ENCODE data around the gene CASS4.

CASS4 gene

DNA sequence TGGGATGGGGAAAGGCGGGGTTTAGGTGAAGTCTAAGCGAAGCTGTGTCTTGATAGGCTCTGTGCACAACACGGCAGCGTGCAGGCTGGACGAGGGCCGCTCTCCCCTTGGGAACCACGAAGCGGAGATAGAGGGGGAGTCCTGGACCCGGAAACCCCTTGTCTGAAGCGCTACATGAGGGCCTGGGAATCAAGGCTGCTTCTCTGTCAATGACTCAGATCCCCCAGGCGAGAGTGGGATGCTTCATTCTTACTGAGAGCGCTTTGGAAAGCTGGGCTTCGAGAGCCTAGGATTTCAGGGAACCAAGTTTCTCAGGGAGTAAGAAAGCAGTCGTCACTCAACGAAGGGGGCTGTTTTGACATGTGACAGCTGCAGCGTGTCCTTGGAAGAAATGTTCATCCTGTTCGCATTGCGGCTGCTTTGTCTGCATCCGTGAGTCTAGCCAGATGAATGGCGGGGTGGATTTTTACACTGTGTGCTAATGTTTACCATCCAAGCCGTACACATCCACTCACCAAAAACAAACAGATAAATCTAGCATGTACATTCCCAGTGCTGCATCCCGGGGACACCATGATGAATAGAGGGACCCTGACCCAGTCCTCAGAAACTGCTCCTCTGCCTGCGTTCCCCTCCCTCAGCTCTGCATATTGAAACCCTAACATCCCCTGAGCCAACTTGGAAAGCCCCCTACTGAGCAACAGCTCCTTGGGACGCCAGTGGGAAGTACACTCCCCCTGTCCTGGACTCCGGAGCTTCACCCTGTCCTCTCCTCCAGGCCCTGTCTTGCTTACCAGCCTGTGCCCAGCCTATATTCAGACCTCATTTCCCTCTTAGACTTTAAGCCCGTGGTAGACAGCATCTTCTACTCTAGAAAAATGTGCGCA lies 31.8 kb downstream of the CASS4 start:
- in situ Hi-C loops (cut with MboI; ENCODE audit: low sequenced_read_pairs) = no loop called here

DNA sequence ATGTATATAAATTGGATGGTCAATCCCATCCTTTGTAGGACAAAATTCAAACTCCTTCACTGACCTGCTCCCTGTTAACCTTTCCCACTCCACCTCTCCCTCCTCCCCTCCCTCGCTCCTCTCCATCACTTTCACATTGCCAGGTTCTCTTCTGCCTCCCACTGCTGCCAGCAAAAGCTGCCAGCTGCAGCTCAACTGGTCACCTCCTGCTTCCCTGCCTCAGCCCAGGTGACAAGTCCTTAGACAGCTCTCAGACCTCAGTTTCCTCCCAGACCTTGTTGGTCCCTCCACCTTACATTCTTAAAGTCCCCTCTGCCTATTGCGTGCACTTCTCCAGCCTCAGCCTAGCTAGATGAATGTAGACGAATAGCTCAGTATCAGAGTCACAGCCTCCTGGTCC lies 33.1 kb downstream of the CASS4 start:
- in situ Hi-C loops (cut with MboI; ENCODE audit: low sequenced_read_pairs) = no loop called here

DNA sequence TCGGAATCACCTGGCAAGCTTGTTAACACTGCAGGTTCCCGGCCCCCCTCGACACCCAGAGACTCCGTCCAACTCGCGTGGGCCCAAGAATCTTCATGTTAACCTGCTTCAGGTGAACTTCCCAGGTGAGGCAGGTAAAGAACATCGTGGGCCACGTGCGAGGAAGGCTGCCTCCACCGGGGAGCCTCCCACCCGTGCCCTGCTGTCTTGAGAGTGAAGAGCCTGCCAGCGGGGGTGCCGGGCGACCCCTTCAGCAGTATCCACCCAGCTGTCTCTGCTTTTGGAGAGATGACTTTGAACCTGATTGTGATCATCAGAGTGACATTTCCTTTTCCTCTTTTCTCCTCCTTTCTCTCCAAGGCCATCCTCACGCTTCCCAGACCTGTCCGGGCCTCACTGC lies 33.5 kb downstream of the CASS4 start:
- in situ Hi-C loops (cut with MboI; ENCODE audit: low sequenced_read_pairs) = no loop called here

- in situ Hi-C loops (cut with MboI; ENCODE audit: low sequenced_read_pairs) = no loop called here
These were observed 35.2 kb downstream of the CASS4 start for GRCh38 chr20:56447227-56447626.

DNA sequence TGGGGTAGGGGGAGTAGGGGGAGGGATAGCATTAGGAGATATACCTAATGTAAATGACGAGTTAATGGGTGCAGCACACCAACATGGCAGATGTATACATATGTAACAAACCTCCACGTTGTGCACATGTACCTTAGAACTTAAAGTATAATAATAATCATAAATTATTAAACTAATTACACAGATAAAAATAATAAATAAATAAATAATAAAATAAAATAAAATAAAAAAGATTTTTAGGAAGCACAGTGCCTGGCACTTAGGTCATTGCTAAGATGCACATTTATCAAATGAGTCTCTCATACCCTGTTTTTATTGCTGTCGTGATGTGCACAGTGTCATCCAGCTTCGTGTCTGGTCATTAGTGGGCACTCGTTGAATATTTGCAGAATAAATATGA lies 37.4 kb downstream of the CASS4 start:
- in situ Hi-C loops (cut with MboI; ENCODE audit: low sequenced_read_pairs) = no loop called here

DNA sequence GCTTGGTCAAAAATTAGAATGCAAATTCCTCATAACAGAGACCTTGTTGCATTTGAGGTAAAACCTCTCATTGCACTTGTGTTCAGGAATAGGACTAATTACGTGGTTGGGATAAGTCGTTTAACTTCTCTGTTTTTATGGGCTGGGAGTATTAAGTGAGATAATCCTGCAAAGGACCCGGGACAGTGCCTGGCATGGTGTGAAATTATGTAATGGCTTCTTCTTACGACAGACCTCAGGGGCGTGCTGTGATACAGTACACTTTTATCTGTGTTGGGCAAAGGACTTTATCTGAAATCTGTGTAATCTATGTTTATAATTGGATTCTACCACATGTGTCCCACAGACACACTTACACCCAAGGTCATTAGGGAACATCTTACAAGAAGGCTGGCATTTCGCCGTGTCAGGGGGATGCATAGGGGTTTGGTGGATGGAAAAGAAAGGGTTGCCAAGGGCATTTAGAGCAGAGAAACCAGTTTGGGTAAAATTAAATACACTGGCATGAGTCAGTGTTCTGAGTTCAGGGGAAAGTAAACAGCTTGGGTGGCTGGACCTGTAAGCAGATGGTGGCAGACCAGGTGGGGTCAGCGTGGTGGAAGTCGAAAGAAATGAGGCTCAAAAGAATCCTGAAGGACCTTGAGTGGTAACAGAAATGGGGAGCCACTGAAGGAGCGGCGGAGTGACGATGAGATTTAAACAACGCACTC lies 39.2 kb downstream of the CASS4 start:
- in situ Hi-C loops (cut with MboI; ENCODE audit: low sequenced_read_pairs) = no loop called here

DNA sequence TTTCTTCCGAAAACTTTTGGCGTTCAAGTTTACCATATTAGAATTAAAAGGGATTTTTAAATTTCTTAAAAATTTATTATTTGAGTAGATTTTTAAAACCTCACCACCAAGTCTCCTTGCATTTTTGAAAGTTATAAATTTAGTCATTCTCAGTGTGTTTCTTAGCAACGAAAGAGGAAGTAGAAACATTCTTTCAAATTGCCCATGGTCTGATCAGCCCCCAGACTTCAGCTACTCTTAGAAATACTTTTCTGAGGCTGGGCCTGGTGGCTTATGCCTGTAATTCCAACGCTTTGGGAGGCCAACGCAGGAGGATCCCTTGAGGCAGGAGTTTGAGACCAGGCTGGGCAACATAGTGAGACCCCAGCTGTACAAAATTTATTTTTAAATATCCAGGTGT lies 41.3 kb downstream of the CASS4 start:
- in situ Hi-C loops (cut with MboI; ENCODE audit: low sequenced_read_pairs) = no loop called here

DNA sequence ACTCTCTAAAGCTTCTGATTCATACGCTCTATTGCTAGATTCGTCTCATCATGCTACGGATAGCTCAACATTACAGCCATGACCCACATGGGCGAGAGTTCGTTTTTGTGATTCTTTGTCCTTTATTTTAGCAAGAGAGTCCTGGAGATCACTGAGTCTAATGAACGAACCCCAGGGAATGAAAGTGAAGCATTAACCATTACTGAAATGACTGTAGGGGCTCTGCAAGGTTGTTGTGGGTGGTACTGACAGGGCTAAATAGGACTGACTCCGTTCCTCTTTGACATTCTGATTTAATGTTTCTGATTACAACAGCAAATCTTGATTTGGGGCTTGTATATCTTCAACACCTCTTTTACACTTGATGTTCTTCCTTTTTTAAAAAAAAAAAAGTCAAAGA lies 42.7 kb downstream of the CASS4 start:
- in situ Hi-C loops (cut with MboI; ENCODE audit: low sequenced_read_pairs) = no loop called here

- in situ Hi-C loops (cut with MboI; ENCODE audit: low sequenced_read_pairs) = no loop called here
These were observed 46.3 kb downstream of the CASS4 start for GRCh38 chr20:56458206-56458821.

GRCh38 chr20:56460459-56460858 lies 48.4 kb downstream of the CASS4 start:
- in situ Hi-C loops (cut with MboI; ENCODE audit: low sequenced_read_pairs) = no loop called here

- in situ Hi-C loops (cut with MboI; ENCODE audit: low sequenced_read_pairs) = no loop called here
These were observed 49.5 kb downstream of the CASS4 start for GRCh38 chr20:56461576-56461975.

DNA sequence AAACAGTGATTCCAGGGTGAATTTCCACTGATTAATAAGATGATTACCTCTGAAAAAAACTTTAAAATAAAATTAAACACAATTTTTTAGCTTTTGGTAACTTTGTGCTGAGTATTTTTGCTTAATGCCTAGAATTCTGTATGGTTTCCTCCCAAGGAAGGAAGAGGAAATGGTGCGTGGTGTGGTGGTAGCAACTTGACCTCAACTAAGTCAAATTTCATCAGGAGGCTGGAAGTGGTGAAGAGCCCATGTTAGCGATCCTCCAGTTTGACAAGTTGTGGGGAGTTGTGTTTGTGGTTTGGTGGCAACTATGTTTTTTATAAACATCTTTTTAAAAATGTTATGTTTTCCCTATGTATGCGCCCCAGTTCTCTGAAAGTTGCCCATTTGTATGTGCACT lies 51.4 kb downstream of the CASS4 start:
- in situ Hi-C loops (cut with MboI; ENCODE audit: low sequenced_read_pairs) = no loop called here

DNA sequence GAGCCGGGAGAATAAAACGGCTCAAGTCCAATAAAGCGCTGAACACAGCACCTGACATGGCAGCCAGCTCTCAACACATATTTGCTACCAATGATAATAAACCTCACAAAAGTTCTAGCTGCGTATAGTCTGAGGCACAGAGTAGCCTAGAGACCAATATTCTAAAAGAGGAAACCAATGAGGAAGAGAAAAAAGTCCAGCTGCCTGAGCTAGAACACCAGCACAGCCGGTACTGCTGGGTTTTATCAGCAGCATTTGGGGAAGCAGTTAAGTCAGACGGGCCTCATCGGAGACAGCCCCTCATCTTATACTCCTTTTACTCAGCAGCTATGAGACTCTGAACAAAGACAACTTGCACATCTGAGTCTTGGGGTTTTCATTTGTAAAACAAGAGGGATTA lies 53.9 kb downstream of the CASS4 start:
- in situ Hi-C loops (cut with MboI; ENCODE audit: low sequenced_read_pairs) = no loop called here

GRCh38 chr20:56467968-56468315 lies 55.9 kb downstream of the CASS4 start:
- in situ Hi-C loops (cut with MboI; ENCODE audit: low sequenced_read_pairs) = no loop called here

- in situ Hi-C loops (cut with MboI; ENCODE audit: low sequenced_read_pairs) = no loop called here
These were observed 56.4 kb downstream of the CASS4 start, which contains the start of gene RTF2 for GRCh38 chr20:56468316-56469076. RTF2 (plus strand) TSS chr20:56468627; CDS start chr20:56468698, 71 bp downstream.

DNA sequence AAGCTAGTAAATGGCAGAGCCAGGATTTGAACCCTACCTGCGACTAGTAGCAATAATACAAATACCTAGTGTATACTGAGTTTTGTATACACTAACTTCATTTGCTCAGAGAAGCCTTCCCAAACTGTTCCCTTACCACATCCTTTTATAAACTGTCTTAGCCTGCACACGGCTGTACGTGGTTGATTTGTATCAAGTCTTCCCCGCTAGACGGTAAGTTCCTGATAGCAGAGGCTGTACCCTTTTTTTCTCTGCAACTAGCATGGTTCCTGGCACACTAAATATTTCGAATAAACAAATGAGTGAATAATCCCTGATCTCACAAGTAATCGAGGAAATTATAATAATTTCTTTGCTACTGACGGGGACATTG lies 57.0 kb downstream of the CASS4 start:
- in situ Hi-C loops (cut with MboI; ENCODE audit: low sequenced_read_pairs) = no loop called here

DNA sequence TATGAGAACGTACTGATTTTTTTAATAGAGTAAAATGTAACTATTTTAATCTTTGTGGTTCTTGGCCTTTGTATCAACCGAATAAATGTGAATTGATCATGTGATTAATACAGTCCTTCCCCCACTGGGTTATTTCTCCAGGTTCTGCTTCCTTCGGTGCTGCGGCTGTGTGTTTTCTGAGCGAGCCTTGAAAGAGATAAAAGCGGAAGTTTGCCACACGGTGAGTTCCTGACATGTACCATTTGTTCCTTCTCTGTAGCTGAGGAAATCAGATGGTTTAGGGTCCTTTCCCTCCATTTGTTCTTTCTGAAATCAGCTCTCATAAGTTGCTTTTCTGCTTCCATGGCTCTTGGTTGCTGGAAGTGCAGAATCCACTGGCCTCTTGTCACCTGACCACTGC lies 71.9 kb downstream of the CASS4 start:
- in situ Hi-C loops (cut with MboI; ENCODE audit: low sequenced_read_pairs) = no loop called here

DNA sequence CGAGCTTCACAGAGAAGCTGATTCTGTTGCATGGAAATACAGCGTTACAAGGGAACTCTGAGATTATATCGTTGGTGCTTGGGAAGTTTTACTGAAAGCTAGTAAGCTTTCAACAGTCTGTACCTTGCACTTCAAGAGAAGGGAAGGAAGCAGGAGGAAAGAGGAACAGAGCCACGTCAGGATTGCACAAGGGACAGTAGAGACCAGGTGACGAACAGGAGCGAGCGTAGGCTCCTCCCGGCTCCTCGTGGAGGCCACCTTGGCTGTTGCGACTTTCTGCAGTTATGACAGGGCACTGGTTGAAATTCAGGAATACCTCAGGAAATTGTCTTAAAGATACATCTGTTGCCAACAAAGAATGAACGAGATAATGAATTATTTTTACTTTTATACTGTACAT lies 75.2 kb downstream of the CASS4 start:
- in situ Hi-C loops (cut with MboI; ENCODE audit: low sequenced_read_pairs) = no loop called here

DNA sequence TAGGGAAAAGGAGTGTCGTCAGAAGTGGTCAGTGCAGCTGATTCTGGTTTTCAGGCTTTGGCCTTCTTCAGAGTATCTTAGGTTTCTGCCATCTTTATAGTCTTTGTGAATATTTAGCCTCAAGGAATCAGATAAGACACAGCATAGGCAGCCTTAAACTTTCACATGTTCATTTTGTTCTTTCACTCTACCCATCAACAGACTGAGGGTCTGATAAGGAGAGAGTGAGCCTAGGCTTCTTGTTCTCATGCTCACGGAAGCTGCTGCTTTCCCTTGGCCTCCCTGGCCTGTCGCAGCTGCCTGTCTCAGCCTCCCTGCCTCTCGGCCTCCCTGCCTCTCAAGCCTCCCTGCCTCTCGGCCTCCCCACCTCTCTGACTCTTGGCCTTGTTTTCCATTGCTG lies 76.5 kb downstream of the CASS4 start:
- in situ Hi-C loops (cut with MboI; ENCODE audit: low sequenced_read_pairs) = no loop called here

GRCh38 chr20:56501116-56501515 lies 89.1 kb downstream of the CASS4 start:
- in situ Hi-C loops (cut with MboI; ENCODE audit: low sequenced_read_pairs) = no loop called here

GRCh38 chr20:56503916-56504315 lies 91.9 kb downstream of the CASS4 start:
- in situ Hi-C loops (cut with MboI; ENCODE audit: low sequenced_read_pairs) = no loop called here
